HG02884 (cell line): Measurements from ENCODE around the gene LRMDA.

Experiments
- ATAC-seq: cut with Tn5 transposase; IDR thresholded peaks from one replicate; pipeline ENCODE4 v1.9.1; 2021; ENCODE audit warnings: mild to moderate bottlenecking, moderate library complexity; ENCODE audit not compliant: unreplicated experiment

Gene LRMDA

GRCh38 chr10:75654772-75655171 is 223.3 kb downstream of the LRMDA start:
- ATAC-seq, result no peak

DNA sequence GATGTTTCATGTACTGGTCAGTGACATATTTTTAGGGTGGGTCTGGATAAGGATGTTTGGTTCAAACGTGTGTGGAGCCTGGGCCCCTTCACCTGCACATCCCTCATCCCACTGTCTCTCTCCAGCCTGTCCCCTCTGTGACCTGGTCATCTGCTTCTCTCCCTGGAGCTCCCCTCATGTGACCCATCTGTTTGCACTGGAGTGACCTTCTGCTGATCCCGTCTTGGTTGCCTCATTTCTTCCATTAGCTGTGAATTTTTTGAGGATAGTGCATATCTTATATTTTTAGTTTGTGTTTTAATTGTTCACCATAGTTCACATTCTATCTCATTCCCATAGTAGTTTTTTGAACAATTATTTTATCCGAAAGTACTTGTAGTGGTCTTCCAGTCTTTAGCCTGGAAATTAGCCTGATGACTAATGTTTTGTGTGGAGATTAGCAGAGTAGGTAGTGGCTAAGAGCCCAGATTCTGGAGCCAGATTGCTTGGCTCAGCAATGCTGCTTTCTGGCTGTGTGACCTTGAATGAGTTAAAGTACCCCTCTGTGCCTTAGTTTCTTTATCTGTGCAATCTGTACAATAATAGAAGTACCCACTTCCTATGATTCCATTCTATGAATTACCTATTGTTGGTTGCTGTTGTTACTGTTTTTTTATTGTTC is 224.5 kb downstream of the LRMDA start:
- ATAC-seq, result no peak

DNA sequence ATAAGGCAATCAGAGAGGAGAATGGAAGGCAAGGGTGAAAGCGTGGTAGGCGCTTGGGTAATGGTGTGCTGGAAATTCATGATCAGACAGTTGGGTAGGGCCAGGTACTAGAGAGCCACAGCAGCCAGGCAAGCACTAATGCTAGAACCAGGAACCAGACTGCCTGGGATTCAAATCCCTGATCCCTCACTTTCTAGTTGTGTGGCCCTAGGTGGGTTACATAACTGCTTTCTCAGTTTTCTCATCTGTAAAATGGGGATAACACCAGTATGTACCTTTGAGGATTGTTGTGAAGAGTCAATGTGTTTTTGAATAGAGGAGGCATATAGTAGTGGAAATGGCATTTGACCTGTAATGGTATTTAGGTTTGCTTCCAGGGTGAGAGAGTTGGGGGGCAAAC is 225.9 kb downstream of the LRMDA start:
- no peak for ATAC-seq

DNA sequence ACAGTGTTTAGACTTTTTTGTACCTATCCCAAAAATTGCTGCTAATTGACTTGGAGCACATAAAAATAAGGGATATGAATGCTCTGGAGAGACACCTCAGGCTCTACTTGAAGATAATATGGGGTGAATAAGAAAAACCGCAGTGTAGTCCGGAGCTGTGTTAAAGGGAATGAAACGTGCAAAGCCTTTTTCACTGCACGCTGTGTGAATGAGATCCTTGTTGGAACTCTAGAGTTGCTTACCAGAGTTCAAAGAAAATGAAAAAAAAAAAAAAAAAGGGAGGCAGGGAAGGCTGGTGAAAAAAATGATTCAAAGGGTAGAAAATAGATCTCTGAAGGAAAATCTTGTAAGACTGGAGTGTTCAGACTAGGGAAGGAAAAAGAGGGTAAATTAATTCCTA is 226.6 kb downstream of the LRMDA start:
- no peak for ATAC-seq

DNA sequence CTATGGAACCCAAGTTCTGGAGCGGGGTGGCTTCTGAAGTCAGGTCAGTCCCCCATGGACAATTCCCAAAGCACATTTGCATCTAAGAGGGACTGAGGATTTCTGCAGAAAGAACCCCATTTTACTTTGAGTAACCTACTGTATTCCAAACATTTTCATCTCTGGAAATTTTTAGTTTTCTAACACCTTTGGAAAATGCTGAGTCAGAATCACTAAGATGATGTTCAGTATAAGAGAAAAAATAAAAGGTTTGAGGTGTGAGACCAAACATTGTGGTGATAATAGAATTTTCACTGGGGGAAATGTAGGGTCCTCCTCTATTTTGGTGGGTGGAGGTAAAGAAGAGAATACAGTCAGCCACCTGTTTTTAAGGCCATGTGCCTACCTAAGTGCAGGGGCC is 227.1 kb downstream of the LRMDA start:
- ATAC-seq, result no peak

- ATAC-seq, result no peak
These were observed 227.5 kb downstream of the LRMDA start for GRCh38 chr10:75658915-75659314.

DNA sequence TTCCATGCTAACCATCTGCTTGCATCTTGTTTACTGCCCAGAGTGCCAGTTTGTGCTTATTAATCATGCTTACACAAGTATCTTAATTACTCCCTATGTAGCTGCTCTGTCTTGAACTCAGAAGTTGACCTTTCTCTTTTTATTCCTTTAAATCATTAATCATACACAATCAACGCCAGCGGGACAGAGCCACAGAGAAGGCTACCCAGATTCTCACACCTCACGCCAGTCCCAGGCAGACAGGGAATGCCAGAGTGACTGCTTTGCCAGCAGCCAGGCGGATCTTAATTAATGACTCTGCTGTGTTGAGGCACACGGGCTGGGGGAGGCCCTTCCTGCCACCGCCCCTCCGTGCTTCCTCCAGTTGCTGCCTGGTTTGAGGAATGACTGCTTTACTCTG is 229.4 kb downstream of the LRMDA start:
- no peak for ATAC-seq

- ATAC-seq, result no peak
These were observed 231.3 kb downstream of the LRMDA start for GRCh38 chr10:75662715-75663114.

GRCh38 chr10:75663947-75664664 is 232.7 kb downstream of the LRMDA start:
- no peak for ATAC-seq

DNA sequence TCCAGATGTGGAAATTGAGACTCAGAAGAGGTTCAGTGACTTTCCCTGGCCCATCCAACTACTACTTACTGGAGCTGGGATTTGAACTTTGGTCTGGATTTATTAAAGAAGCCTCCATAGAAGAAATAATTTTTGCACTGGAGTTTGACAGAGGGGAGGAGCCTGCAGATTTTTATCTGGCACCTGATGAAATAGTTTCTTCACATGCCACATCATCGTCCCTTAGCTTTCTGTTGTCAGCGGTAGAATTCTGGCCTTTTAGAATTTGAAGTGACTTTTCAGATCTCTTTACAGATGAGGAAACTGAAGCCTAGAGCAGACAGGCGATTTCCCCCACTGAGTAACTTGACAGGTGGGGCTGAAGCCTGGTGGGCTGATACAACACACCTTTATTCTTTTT is 233.5 kb downstream of the LRMDA start:
- ATAC-seq, result no peak

DNA sequence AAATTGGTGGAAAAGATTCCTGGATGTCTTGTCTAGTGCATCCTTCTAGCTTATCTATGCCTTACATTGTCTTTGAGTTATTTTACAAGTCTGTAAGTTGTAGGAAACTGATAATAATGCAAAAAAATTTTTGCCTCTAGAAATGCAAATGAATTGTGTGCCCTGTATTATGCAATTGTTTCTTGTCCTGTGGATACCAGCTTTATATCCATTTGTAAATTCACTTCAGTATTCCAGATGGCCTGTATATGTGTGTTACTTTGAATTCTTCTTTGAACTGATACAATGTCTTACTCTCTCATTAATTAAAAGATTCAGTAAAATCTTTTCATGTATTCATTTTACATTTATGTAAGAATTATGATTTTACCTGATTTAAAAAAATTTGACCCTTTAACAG is 234.3 kb downstream of the LRMDA start:
- no peak for ATAC-seq

DNA sequence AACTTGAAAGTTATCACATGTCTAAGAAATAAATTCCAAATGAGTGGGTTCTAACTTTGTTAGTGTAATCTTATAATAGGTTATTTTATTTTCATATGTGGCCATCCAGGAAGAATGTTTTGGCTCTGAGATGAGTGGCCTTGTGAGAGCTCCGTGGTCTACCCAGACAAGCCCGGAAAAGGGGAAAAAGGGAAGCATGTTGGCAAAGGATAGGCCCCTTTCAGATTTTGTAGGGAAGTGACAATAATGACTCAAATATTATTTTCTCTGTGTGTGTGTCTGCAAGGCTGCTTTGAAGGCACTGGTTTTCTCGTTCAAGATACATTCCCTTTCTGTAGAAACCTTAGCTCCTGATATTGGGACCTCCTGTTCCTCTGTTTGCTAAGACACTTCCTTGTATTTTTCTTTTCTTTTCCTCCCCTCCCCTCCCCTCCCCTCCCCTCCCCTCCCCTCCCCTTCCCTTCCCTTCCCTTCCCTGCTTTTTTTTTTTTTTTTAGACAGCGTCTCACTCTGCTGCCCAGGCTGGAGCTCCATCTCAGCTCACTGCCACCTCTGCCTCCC is 240.8 kb downstream of the LRMDA start:
- no peak for ATAC-seq

DNA sequence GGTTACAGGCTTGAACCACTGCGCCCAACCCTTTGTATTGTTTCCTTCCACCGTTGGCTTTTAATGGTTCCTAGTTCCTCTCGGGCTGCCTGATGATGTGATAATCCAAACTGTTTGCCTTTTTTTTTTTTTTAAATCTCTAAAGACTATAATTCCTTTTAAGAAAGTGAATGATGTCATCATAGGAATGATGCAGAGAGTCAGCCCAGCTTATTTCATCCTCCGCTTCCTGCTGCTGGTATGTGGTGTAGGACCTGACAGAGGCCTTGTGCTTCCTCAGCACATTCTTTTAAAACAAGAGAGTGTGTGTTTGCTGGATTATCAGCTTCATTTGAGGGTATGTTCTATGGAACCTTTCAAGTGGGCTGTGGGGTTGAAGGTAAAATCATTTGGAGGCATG is 241.4 kb downstream of the LRMDA start:
- no peak for ATAC-seq

DNA sequence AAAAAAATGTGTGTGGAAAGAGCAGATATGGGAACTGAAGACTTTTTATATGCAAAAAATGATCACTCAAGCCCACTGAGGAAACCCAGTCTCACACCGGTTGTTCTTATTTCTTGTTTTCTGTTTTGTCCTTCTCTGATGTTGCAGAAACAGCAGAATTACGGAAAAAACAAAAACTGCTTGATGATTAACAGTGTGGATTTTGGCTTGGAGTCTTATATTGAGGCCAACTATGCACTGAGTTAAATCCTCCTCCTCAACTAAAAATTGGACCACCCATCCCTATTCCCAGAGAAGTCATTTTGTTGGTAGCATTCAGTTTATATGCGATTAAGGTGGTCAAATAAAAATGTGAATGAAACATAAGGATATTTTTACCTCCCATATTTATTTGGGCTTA is 246.1 kb downstream of the LRMDA start:
- ATAC-seq, result no peak

- no peak for ATAC-seq
These were observed 247.1 kb downstream of the LRMDA start for GRCh38 chr10:75678527-75678926.

GRCh38 chr10:75679536-75679935 is 248.1 kb downstream of the LRMDA start:
- no peak for ATAC-seq

GRCh38 chr10:75681334-75681733 is 249.9 kb downstream of the LRMDA start:
- no peak for ATAC-seq

DNA sequence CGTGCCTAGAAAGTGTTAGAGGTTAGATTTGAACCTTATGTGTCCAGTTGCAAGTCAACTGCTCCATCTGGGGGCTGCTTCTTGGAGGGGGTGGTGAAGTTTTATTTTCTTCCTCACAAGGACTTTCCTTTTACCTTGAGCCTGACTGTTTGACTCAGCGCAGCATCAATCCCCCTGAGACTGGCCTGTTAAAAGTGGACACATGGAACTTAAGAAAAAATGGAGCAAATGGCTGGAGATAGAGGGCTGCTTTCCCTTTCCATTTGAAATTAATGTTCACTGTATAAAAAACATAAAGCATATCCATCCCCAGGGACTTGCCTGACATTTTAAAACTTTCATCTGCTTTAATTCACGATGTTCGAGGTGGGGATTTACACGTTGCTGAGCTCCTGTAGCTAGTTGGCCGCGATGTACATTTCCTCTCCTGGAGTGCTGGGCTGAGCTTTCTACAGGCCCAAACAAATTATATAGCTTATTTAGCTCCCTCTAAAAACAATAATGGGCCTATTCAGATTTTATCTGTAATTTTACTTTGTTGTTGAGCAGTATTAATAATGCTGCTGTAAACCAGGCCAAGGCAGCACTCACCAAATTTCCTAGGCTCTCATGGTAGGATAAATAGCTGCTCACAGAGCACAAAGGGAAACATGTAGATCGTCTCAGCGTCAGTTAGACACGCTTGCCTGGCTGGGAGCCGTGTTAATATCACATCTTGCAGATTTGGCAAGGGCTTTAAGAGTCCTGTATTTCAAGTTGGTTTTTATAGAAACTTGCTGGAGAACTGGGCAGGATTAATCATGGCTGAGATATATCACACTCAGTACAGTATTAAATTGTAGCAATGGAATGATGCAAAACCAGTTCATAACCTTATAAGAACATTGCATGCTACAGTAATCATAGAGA is 251.5 kb downstream of the LRMDA start:
- no peak for ATAC-seq

GRCh38 chr10:75685187-75685586 is 253.8 kb downstream of the LRMDA start:
- ATAC-seq, result no peak

GRCh38 chr10:75688506-75689300 is 257.3 kb downstream of the LRMDA start:
- ATAC-seq, result no peak

DNA sequence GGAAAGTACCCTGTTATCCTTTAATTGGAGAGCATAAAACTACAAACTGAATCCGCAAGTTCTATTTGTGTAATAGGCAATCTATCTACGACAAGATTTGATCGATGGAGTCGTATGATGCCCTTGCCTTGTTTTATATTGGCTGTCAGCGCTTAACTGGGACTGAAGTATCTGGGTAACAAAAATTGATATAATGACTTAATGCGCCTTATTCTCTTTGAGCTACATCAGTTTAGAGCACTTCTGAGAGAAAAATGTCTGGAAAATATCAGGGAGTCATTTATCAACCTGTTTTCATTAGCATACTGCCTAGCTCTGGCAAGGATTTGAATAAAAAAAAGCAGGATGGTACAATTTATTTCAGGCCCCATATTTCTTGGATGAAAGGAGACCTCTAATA is 262.1 kb downstream of the LRMDA start:
- ATAC-seq, result no peak
